Small intestine (tissue), 7 donors: ENCODE data around the gene PDXP. TPM values are rescaled to one million over a fixed set of nuclear protein-coding genes. Genes with fewer than 3 reads are reported as not detected.
A peak's percentile ranks its signal among the peaks of the same experiment; 100 is the strongest.

ENCODE experiments used
- DNase-seq, 2 donors: peaks; one replicate each; pipeline versions ENCODE4 v3.0.0 to v3.0.0-alpha.2; 2013
- FAIRE-seq: peaks from 2 replicates; lab custom pipeline; 2012; peaks lifted over from hg19 to GRCh38; lab: Jason Lieb, UNC
- H3K27ac ChIP-seq, 3 donors: one replicate each; pipeline ENCODE4 v1.5.1; 2013; ENCODE audit warnings: low read length in 2 of 3, mild to moderate bottlenecking in 2 of 3, control low read depth in 1 of 3, inconsistent platforms in 1 of 3, low read depth in 1 of 3, moderate library complexity in 1 of 3
- H3K27me3 ChIP-seq, 3 donors: one replicate each; pipeline ENCODE4 v1.6.1; 2013; ENCODE audit warnings: low read length in 3 of 3, inconsistent platforms in 1 of 3; ENCODE audit not compliant: control insufficient read depth in 3 of 3, insufficient read depth in 3 of 3
- H3K36me3 ChIP-seq, 3 donors: one replicate each; pipeline ENCODE4 v1.6.1; 2013; ENCODE audit warnings: low read length in 3 of 3, inconsistent platforms in 1 of 3, low read depth in 1 of 3, mild to moderate bottlenecking in 1 of 3, moderate library complexity in 1 of 3; ENCODE audit not compliant: control insufficient read depth in 3 of 3, insufficient read depth in 2 of 3
- H3K4me1 ChIP-seq, 3 donors: one replicate each; pipeline ENCODE4 v1.6.1; 2013; ENCODE audit warnings: low read length in 2 of 3, inconsistent platforms in 1 of 3, low read depth in 1 of 3, mild to moderate bottlenecking in 1 of 3, moderate library complexity in 1 of 3; ENCODE audit not compliant: control insufficient read depth in 3 of 3, insufficient read depth in 2 of 3
- H3K4me3 ChIP-seq, 3 donors: one replicate each; pipeline ENCODE4 v1.5.1; 2013; ENCODE audit warnings: low read length in 3 of 3, control low read depth in 1 of 3, inconsistent platforms in 1 of 3, low read depth in 1 of 3, mild to moderate bottlenecking in 1 of 3, moderate library complexity in 1 of 3
- H3K9me3 ChIP-seq, 2 donors: one replicate each; pipeline ENCODE4 v1.6.1; 2013; ENCODE audit warnings: low read depth in 1 of 2, low read length in 1 of 2; ENCODE audit not compliant: control insufficient read depth in 2 of 2, insufficient read depth in 1 of 2
- WGBS, 3 donors: extraction: QIAGEN DNeasy Blood & Tissue Kit; methylation state at CpG; one replicate each; pipeline ENCODE4 v1.1.7; 2013; 5-methylcytosine and 5-hydroxymethylcytosine counted together
- polyA plus RNA-seq, 4 donors: library from polyadenylated mRNA; stranded (reverse) in 3 of 4; unstranded in 1 of 4; fragments of 200-250 nt in 3 of 4; fragments of 120-200 nt in 1 of 4; gene quantifications; one replicate each; pipeline versions ENCODE4 v1.2.1 to v1.2.3, GENCODE V29; 2013
- donor health status: healthy with polysubstance abuse.
- donor health status: control.
- donor health status: control.
- donor health status: Bipolar disorder and iron deficiency.
- donor health status: healthy.

The PDXP gene
- polyA plus RNA-seq, 4 donors = 24.1 to 98.6 (median 57.3) TPM

- FAIRE-seq = no peak
Observed at GRCh38 chr22:37665487-37665886, 7.0 kb downstream of the PDXP start.

GRCh38 chr22:37669586-37669985 is 11.1 kb downstream of the PDXP start:
- Histone ChIP-seq H3K36me3 (peaks cover 0 to 36% (median 5%) of the 10 kb centered on the region in 3 donors), H3K4me3 (no peak overlapping the region), H3K27me3 (no peaks in the 10 kb centered on the region), H3K9me3 (no peaks in the 10 kb centered on the region), H3K4me1 (peaks cover 0 to 3% (median 0%) of the 10 kb centered on the region in 3 donors), H3K27ac (no peak overlapping the region)
- 65 to 72% (median 72%) methylated on average over 6 of the region's 6 CpGs for WGBS, 3 donors
- DNase-seq = no peak
- no peak for FAIRE-seq

More at GRCh38 chr22:37665487-37665886, 7.0 kb downstream of the PDXP start:
- Histone ChIP-seq H3K4me1 (peaks cover 2 to 8% (median 5%) of the 10 kb centered on the region in 3 donors), H3K36me3 (peaks cover 0 to 68% (median 6%) of the 10 kb centered on the region in 3 donors), H3K27me3 (no peaks in the 10 kb centered on the region), H3K27ac (no peak overlapping the region), H3K9me3 (no peaks in the 10 kb centered on the region), H3K4me3 (no peak overlapping the region)
- WGBS, 3 donors = 91 to 95% (median 95%) methylated on average over 24 of the region's 24 CpGs
- no peak for DNase-seq

- peak overlapping the region in 1 of 3 donors; percentile 26 for H3K27ac ChIP-seq
- no peaks in the 10 kb centered on the region for H3K9me3 ChIP-seq
- WGBS, 3 donors = 29 to 60% (median 48%) methylated on average over 15 of the region's 15 CpGs
- no peaks in the 10 kb centered on the region for H3K27me3 ChIP-seq
- no peak for FAIRE-seq
- DNase-seq = no peak
- peaks cover 0 to 8% (median 0%) of the 10 kb centered on the region in 3 donors for H3K36me3 ChIP-seq
- H3K4me1 ChIP-seq = peaks cover 0 to 16% (median 0%) of the 10 kb centered on the region in 3 donors
- no peak overlapping the region for H3K4me3 ChIP-seq
Observed at GRCh38 chr22:37672206-37672919, 13.8 kb downstream of the PDXP start.

GRCh38 chr22:37672920-37673455 is 14.5 kb downstream of the PDXP start:
- no peak for FAIRE-seq
- Histone ChIP-seq H3K9me3 (no peaks in the 10 kb centered on the region), H3K4me3 (no peak overlapping the region), H3K27ac (peak overlapping the region in 1 of 3 donors; percentile 26), H3K36me3 (peaks cover 0 to 5% (median 0%) of the 10 kb centered on the region in 3 donors), H3K4me1 (peaks cover 0 to 18% (median 0%) of the 10 kb centered on the region in 3 donors), H3K27me3 (no peaks in the 10 kb centered on the region)
- no peak for DNase-seq
- WGBS, 3 donors = 40 to 52% (median 48%) methylated on average over 11 of the region's 11 CpGs

- peak overlapping the region in 2 of 3 donors; percentile 50 to 88 for H3K27ac ChIP-seq
- peaks cover 0 to 18% (median 0%) of the 10 kb centered on the region in 3 donors for H3K4me1 ChIP-seq
- no peaks in the 10 kb centered on the region for H3K27me3 ChIP-seq
- FAIRE-seq (no peak), DNase-seq (no peak)
- H3K9me3 ChIP-seq = no peaks in the 10 kb centered on the region
- WGBS, 3 donors = 75 to 81% (median 79%) methylated on average over 11 to 12 of the region's 12 CpGs
- no peak overlapping the region for H3K4me3 ChIP-seq
- peaks cover 0 to 9% (median 0%) of the 10 kb centered on the region in 3 donors for H3K36me3 ChIP-seq
Observed at GRCh38 chr22:37674248-37674647, 15.7 kb downstream of the PDXP start.

GRCh38 chr22:37674951-37675929 is 16.7 kb downstream of the PDXP start, which contains the start of gene LGALS1:
Gene LGALS1, plus strand, starts transcription at chr22:37675636. Its CDS starts 67 bp downstream, at chr22:37675703.
- DNase-seq (peak; percentile 88 to 90), FAIRE-seq (no peak)
- peaks cover 0 to 11% (median 0%) of the 10 kb centered on the region in 3 donors for H3K36me3 ChIP-seq
- H3K4me3 ChIP-seq = peak within 1 kb of the TSS; percentile 38 to 53 (median 39)
- WGBS, 3 donors = 12 to 17% (median 15%) methylated on average over 33 to 34 of the region's 34 CpGs
- no peaks in the 10 kb centered on the region for H3K9me3 ChIP-seq
- H3K4me1 ChIP-seq = peaks cover 0 to 18% (median 0%) of the 10 kb centered on the region in 3 donors
- H3K27me3 ChIP-seq = no peaks in the 10 kb centered on the region
- peak within 1 kb of the TSS; percentile 80 to 97 (median 88) for H3K27ac ChIP-seq

DNA sequence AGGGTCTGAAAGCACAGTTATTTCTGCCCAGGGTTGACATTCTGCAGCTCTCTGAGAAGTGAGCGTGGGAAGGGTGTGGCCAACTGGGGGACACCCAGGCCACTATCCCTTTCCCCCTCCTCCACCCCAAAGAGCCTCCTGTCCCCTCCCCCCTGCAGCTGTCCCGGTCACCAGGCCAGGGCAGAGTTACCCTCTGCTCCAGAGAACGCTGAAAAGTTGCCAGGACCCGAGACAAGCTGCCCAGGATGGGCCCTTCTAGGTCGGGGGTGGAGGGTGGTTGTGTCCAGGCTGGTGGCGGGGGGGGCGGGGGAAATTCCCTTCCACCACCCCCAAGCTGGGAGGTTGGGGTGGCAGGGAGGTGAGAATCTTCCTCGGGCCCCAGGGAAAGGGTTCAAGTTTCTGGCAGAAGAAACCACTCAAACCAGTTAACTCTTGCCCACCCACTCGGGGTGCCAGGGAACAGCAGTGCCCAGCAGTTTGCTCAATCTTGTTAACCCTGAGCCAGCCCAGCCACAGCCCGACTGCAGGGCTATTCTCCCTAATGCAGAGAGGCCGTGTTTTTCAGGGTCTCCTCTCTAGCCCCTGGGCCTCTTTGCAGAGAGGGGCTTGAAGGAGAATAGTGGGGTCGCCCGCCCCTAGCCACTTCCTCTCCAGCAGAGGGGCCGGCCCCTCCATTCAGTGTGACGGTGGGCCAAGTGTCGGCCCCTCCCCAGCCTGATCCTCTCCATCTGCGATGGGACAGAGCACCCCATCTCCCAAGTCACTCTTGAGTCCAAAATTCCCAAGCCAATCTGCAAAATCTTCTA is 17.6 kb downstream of the PDXP start:
- Histone ChIP-seq H3K4me3 (peak overlapping the region; percentile 38 to 53 (median 39)), H3K27ac (peak overlapping the region; percentile 80 to 97 (median 88)), H3K4me1 (peaks cover 0 to 18% (median 1%) of the 10 kb centered on the region in 3 donors), H3K27me3 (no peaks in the 10 kb centered on the region), H3K9me3 (no peaks in the 10 kb centered on the region), H3K36me3 (peaks cover 0 to 11% (median 0%) of the 10 kb centered on the region in 3 donors)
- FAIRE-seq (no peak), DNase-seq (no peak)
- WGBS, 3 donors = 21 to 47% (median 39%) methylated on average over 15 to 17 of the region's 17 CpGs
